Suprapubic skin (tissue), 4 donors: Measurements from ENCODE around the gene LRRC7. TPM values are rescaled to one million over a fixed set of nuclear protein-coding genes. Genes with fewer than 3 reads are reported as not detected.

Experiments used
- DNase-seq, 2 donors: peaks; one replicate each; pipeline ENCODE4 v3.0.0-alpha.2; 2019; ENCODE audit warnings: low spot score in 2 of 2
- H3K27ac ChIP-seq: fragments of 200-600 bp; sonication (generic); one replicate; pipeline ENCODE4 v1.5.1; 2019
- H3K27me3 ChIP-seq: fragments of 200-600 bp; sonication (generic); one replicate; pipeline ENCODE4 v1.5.1; 2019
- H3K36me3 ChIP-seq: fragments of 200-600 bp; sonication (generic); one replicate; pipeline ENCODE4 v1.5.1; 2019
- H3K4me1 ChIP-seq: fragments of 200-600 bp; sonication (generic); one replicate; pipeline ENCODE4 v1.5.1; 2019
- H3K4me3 ChIP-seq: fragments of 200-600 bp; sonication (generic); one replicate; pipeline ENCODE4 v1.5.1; 2019; ENCODE audit warnings: mild to moderate bottlenecking
- H3K9me3 ChIP-seq: fragments of 200-600 bp; sonication (generic); one replicate; pipeline ENCODE4 v1.5.1; 2019
- EP300 ChIP-seq: sonication (generic); formaldehyde crosslinking; IDR thresholded peaks from one replicate; pipeline ENCODE4 v1.6.1; 2017; ENCODE audit warnings: antibody characterized with exemption
- POLR2A ChIP-seq, 2 donors: fragments of 450-650 bp; IDR thresholded peaks; one replicate each; pipeline ENCODE4 v1.6.1; 2017; ENCODE audit warnings: antibody characterized with exemption in 2 of 2, mild to moderate bottlenecking in 2 of 2, moderate library complexity in 2 of 2
- POLR2AphosphoS5 ChIP-seq, 3 donors: sonication (generic); formaldehyde crosslinking; IDR thresholded peaks; one replicate each; pipeline ENCODE4 v1.6.1; 2017; ENCODE audit warnings: antibody characterized with exemption in 3 of 3
- WGBS: methylation state at CpG from one replicate; pipeline ENCODE4 v1.1.5; 2018; 5-methylcytosine and 5-hydroxymethylcytosine counted together
- total RNA-seq, 4 donors: library from RNA; depleted of rRNA; stranded (reverse); fragments of >200 nt; gene quantifications; one replicate each; pipeline ENCODE4 v1.1.0, GENCODE V29; 2016
- TF ChIP-seq, protein P1 (sequence below), 2 donors: fragments of 200-600 bp in 1 of 2; fragments of 450-650 bp in 1 of 2; sonication (generic) in 1 of 2; IDR thresholded peaks; one replicate each; pipeline ENCODE4 v1.5.1; 2016 to 2019; ENCODE audit warnings: antibody characterized with exemption in 2 of 2, mild to moderate bottlenecking in 1 of 2, moderate library complexity in 1 of 2

Gene LRRC7
- total RNA-seq, 4 donors from 2014 or later, result 0.24 to 0.98 (median 0.47) TPM

DNA sequence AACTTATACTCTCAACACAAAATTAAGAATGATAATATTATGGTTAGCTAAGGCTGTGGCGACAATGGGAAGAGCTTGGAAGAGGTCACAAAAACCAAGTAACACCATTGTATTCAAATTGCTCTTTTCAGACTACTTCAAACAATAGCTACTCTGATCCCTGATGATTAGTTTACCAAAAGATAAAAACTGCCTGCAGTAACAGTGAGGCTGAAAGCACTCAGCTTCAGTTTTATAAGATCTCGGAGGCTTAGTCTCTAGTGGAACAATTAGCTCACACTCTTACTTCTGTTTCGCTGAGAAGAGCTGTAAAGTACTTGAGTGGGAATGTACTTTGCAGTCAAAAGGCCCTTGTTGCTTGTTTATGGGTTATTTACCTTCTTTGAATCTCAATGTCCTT is 278.5 kb downstream of the LRRC7 start:
- no peaks in the 10 kb centered on the region for H3K36me3 ChIP-seq
- no peaks in the 10 kb centered on the region for H3K27me3 ChIP-seq
- DNase-seq, result no peak
- TF ChIP-seq POLR2A (IDR thresholded peaks at IDR 0.05), result no peak
- no peak overlapping the region for H3K27ac ChIP-seq
- no peaks in the 10 kb centered on the region for H3K9me3 ChIP-seq
- no peaks in the 10 kb centered on the region for H3K4me1 ChIP-seq
- WGBS, result 69% methylated on average over 3 of the region's 3 CpGs
- H3K4me3 ChIP-seq, result no peak overlapping the region

DNA sequence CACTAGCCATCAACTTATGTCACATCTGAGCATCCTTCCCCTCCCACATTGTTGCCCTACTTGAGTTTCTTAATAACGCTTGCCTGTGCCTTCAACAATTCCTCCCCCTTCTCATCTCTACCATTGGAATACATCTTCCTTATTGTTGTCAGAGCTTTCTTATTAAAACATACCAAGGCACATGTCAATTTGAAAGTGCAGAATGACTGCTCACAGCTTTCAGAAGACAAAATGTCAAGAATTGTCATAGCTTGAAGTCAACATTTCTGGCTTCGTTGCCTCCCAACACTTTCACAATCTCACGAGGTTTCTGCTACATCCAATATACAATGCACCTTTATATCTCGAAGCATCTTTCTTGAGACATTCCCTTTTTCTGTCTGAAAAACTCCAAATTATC is 279.9 kb downstream of the LRRC7 start:
- Histone ChIP-seq H3K27ac (no peak overlapping the region), H3K4me3 (no peak overlapping the region), H3K36me3 (no peaks in the 10 kb centered on the region), H3K9me3 (no peaks in the 10 kb centered on the region), H3K27me3 (no peaks in the 10 kb centered on the region), H3K4me1 (no peaks in the 10 kb centered on the region)
- 93% methylated on average over 4 of the region's 4 CpGs for WGBS
- DNase-seq, result no peak
- TF ChIP-seq, protein P1, sequence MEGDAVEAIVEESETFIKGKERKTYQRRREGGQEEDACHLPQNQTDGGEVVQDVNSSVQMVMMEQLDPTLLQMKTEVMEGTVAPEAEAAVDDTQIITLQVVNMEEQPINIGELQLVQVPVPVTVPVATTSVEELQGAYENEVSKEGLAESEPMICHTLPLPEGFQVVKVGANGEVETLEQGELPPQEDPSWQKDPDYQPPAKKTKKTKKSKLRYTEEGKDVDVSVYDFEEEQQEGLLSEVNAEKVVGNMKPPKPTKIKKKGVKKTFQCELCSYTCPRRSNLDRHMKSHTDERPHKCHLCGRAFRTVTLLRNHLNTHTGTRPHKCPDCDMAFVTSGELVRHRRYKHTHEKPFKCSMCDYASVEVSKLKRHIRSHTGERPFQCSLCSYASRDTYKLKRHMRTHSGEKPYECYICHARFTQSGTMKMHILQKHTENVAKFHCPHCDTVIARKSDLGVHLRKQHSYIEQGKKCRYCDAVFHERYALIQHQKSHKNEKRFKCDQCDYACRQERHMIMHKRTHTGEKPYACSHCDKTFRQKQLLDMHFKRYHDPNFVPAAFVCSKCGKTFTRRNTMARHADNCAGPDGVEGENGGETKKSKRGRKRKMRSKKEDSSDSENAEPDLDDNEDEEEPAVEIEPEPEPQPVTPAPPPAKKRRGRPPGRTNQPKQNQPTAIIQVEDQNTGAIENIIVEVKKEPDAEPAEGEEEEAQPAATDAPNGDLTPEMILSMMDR (IDR thresholded peaks at IDR 0.05), result no peak
- TF ChIP-seq EP300 (no peak), POLR2AphosphoS5 (IDR thresholded peaks at IDR 0.05) (no peak), POLR2A (IDR thresholded peaks at IDR 0.05) (no peak)

DNA sequence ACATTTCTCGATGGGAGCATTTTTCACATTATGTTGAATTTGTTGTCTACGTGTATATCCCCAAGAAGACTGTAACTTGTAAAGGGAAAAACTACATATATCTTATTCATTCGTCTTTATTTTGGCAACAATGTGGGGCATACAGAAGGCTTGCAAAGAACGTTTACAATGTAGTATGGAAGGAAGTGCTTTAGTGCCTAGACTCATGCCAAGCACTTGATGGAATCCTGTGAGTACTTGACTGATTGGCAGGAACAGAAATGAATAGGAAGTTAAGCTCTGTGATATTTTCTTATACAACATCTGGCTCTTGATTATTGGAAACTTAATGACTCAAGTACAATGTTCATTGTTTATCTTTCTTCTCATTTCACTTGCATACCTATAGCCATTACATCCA is 284.4 kb downstream of the LRRC7 start:
- Histone ChIP-seq H3K9me3 (no peaks in the 10 kb centered on the region), H3K27me3 (no peaks in the 10 kb centered on the region), H3K27ac (no peak overlapping the region), H3K4me1 (no peaks in the 10 kb centered on the region), H3K36me3 (no peaks in the 10 kb centered on the region), H3K4me3 (no peak overlapping the region)
- no peak for DNase-seq
- TF ChIP-seq POLR2A (IDR thresholded peaks at IDR 0.05) (no peak), POLR2AphosphoS5 (IDR thresholded peaks at IDR 0.05) (no peak), EP300 (no peak)
- TF ChIP-seq, protein P1 (IDR thresholded peaks at IDR 0.05), result no peak
- WGBS, result 64% methylated on average over 4 of the region's 4 CpGs

DNA sequence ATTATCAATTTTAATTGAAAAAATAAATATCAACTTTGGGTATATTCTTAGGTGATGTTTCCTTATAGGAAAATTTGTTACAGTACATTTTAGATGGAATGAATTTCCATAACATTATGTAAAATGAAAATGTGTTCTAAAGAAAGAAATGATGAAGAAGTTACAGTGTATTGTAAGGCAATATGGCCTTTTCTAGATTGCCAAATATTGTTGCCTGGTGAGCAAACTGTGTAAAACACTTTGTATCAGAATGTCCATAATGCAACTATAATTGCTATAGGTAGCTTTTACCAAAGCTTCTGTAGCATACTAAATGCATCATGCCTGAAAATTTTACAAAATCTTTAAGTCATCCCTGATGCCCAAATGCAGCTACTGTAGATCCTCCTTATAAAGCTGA is 285.0 kb downstream of the LRRC7 start:
- DNase-seq, result no peak
- H3K36me3 ChIP-seq, result no peaks in the 10 kb centered on the region
- H3K9me3 ChIP-seq, result no peaks in the 10 kb centered on the region
- H3K27me3 ChIP-seq, result no peaks in the 10 kb centered on the region
- TF ChIP-seq, protein P1 (IDR thresholded peaks at IDR 0.05), result no peak
- TF ChIP-seq EP300 (no peak), POLR2A (IDR thresholded peaks at IDR 0.05) (no peak), POLR2AphosphoS5 (IDR thresholded peaks at IDR 0.05) (no peak)
- no peaks in the 10 kb centered on the region for H3K4me1 ChIP-seq
- no peak overlapping the region for H3K27ac ChIP-seq
- no peak overlapping the region for H3K4me3 ChIP-seq

DNA sequence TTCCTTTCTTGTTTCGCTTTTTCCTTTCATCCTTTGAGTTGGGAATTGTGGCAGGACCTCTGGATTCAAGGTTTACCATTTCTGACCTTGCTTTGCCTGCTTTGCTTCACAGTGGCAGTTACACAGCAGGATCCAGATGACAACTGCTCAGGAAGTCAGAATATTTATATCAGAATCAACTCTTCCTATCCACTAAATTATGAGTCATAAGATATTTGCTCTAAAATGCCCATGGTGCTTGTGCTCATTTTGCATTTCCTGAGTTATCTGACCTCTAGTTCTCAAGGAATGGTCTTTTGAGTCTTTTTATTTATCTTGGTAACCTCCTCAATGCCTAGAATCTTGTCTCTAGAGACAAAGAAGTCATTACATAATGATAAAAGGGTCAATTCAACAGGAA is 290.8 kb downstream of the LRRC7 start:
- Histone ChIP-seq H3K4me3 (no peak overlapping the region), H3K27me3 (no peaks in the 10 kb centered on the region), H3K4me1 (no peaks in the 10 kb centered on the region), H3K27ac (no peak overlapping the region), H3K36me3 (no peaks in the 10 kb centered on the region), H3K9me3 (no peaks in the 10 kb centered on the region)
- 91% methylated on average over 1 of the region's 1 CpG for WGBS
- DNase-seq, result no peak
- TF ChIP-seq EP300 (no peak), POLR2A (IDR thresholded peaks at IDR 0.05) (no peak), POLR2AphosphoS5 (IDR thresholded peaks at IDR 0.05) (no peak)
- TF ChIP-seq, protein P1 (IDR thresholded peaks at IDR 0.05), result no peak

DNA sequence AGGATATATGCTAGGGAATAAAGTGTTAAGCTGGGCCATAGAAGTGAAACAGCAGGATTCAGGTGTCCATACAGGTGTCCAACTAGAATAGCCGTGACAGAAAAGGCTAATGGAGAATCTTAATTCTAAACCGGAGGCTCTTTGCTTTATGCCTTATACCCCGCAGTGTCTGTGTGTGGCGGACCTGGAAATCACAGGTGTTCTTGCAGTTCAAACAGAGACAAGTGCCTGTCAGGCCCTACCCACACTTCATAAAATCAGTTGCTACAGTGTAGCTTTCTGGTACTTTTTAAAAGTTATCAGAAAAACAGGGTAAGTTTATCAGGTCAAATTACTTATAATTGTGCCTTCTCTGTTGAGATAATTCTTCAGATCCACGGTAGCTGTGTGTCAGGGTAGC is 293.9 kb downstream of the LRRC7 start:
- no peak for DNase-seq
- WGBS, result 82% methylated on average over 5 of the region's 5 CpGs
- no peak overlapping the region for H3K4me3 ChIP-seq
- TF ChIP-seq POLR2A (IDR thresholded peaks at IDR 0.05) (no peak), POLR2AphosphoS5 (IDR thresholded peaks at IDR 0.05) (no peak), EP300 (no peak)
- TF ChIP-seq, protein P1 (IDR thresholded peaks at IDR 0.05), result no peak
- H3K4me1 ChIP-seq, result no peaks in the 10 kb centered on the region
- no peaks in the 10 kb centered on the region for H3K36me3 ChIP-seq
- H3K27me3 ChIP-seq, result no peaks in the 10 kb centered on the region
- no peaks in the 10 kb centered on the region for H3K9me3 ChIP-seq
- H3K27ac ChIP-seq, result no peak overlapping the region
